Measurements from ENCODE around the gene PPME1. TPM values are rescaled to one million over a fixed set of nuclear protein-coding genes. Genes with fewer than 3 reads are reported as not detected.

The PPME1 gene
- total and polyA plus RNA-seq, 9 of the 15 experiments (the other 6 are each of a cell fraction or from before 2014, with no cell fraction given), result 9.8 to 81.7 (median 37.6) TPM

GRCh38 chr11:74205181-74205580, 34.1 kb downstream of the PPME1 start (continued):
- 0 out of 2 replicates have a peak, but pooled peaks have one; percentile 49 for TF ChIP-seq MECOM (CRISPR knock-in tag; IDR thresholded peaks at IDR 0.05)
- peak; percentile 40 for TF ChIP-seq EP300 (IDR thresholded peaks at IDR 0.05; ENCODE audit: low read length)
- TF ChIP-seq IRF1 (CRISPR knock-in tag; IDR thresholded peaks at IDR 0.05; ENCODE audit: borderline replicate concordance), result no peak
- TF ChIP-seq DPF2 (IDR thresholded peaks at IDR 0.05), result peak; percentile 63
- peak; percentile 38; the same call in 1 of the 2 replicates for TF ChIP-seq SPI1 (IDR thresholded peaks at IDR 0.05; ENCODE audit: borderline replicate concordance, low read depth, low read length)
- peak; percentile 90 for TF ChIP-seq CBFA2T3 (IDR thresholded peaks at IDR 0.05)
- peak; percentile 33; the same call in 1 of the 2 replicates for TF ChIP-seq SP1 (CRISPR knock-in tag; IDR thresholded peaks at IDR 0.05)
- TF ChIP-seq, protein P1, sequence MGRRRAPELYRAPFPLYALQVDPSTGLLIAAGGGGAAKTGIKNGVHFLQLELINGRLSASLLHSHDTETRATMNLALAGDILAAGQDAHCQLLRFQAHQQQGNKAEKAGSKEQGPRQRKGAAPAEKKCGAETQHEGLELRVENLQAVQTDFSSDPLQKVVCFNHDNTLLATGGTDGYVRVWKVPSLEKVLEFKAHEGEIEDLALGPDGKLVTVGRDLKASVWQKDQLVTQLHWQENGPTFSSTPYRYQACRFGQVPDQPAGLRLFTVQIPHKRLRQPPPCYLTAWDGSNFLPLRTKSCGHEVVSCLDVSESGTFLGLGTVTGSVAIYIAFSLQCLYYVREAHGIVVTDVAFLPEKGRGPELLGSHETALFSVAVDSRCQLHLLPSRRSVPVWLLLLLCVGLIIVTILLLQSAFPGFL (CRISPR knock-in tag; IDR thresholded peaks at IDR 0.05), result no peak
- TF ChIP-seq TAL1 (IDR thresholded peaks at IDR 0.05), result peak; percentile 86
- no peak for TF ChIP-seq BCL6 (CRISPR knock-in tag; IDR thresholded peaks at IDR 0.05)
- peak; percentile 82 for TF ChIP-seq ARID1B (IDR thresholded peaks at IDR 0.05)
- TF ChIP-seq TGIF2 (CRISPR knock-in tag; IDR thresholded peaks at IDR 0.05), result no peak
- TF ChIP-seq MEIS2 (IDR thresholded peaks at IDR 0.05; ENCODE audit: partially characterized antibody), result peak; percentile 32
